GM23338 (cell line): Measurements from ENCODE around the gene FTCD. TPM values are rescaled to one million over a fixed set of nuclear protein-coding genes. Genes with fewer than 3 reads are reported as not detected.

Experiments
- ATAC-seq: fragments of 200-7000 bp; cut with Tn5 transposase; 3 replicates; pipeline ENCODE4 v1.9.1; 2020
- DNase-seq: peaks from one replicate; pipeline ENCODE4 v3.0.0-alpha.2; 2015; ENCODE audit warnings: low spot score
- H2AFZ ChIP-seq: fragments of 200-600 bp; sonication (generic); 2 replicates; pipeline ENCODE4 v1.8.0; 2016; ENCODE audit warnings: antibody characterized with exemption, mild to moderate bottlenecking, moderate library complexity
- H3F3A ChIP-seq: fragments of 200-600 bp; sonication (generic); replicated peaks from 2 replicates; pipeline ENCODE4 v1.8.0; 2017; ENCODE audit warnings: antibody characterized with exemption, mixed run types, low read depth
- H3K27ac ChIP-seq: fragments of 200-600 bp; sonication (generic); 2 replicates; pipeline ENCODE4 v1.6.1; 2016; ENCODE audit warnings: low read depth
- H3K27me3 ChIP-seq: fragments of 200-600 bp; sonication (generic); 2 replicates; pipeline ENCODE4 v1.8.0; 2016; ENCODE audit warnings: mild to moderate bottlenecking, mixed run types, moderate library complexity; ENCODE audit not compliant: insufficient read depth
- H3K36me3 ChIP-seq: fragments of 200-600 bp; sonication (generic); 2 replicates; pipeline ENCODE4 v1.8.0; 2016; ENCODE audit warnings: mild to moderate bottlenecking; ENCODE audit not compliant: insufficient read depth
- H3K4me1 ChIP-seq: fragments of 200-600 bp; sonication (generic); 2 replicates; pipeline ENCODE4 v1.8.0; 2016; ENCODE audit warnings: mild to moderate bottlenecking, moderate library complexity; ENCODE audit not compliant: insufficient read depth
- H3K4me2 ChIP-seq: fragments of 200-600 bp; sonication (generic); 2 replicates; pipeline ENCODE4 v1.7.1; 2017; ENCODE audit warnings: mixed run types
- H3K4me3 ChIP-seq: fragments of 200-600 bp; sonication (generic); 2 replicates; pipeline ENCODE4 v1.6.1; 2016; ENCODE audit warnings: mixed run types
- H3K79me2 ChIP-seq: fragments of 200-600 bp; sonication (generic); replicated peaks from 2 replicates; pipeline ENCODE4 v1.8.0; 2017; ENCODE audit warnings: mild to moderate bottlenecking; ENCODE audit not compliant: insufficient read depth
- H3K9me2 ChIP-seq: fragments of 200-600 bp; sonication (generic); 2 replicates; pipeline ENCODE4 v1.8.0; 2017; ENCODE audit not compliant: insufficient read depth
- H4K20me1 ChIP-seq: fragments of 200-600 bp; sonication (generic); replicated peaks from 2 replicates; pipeline ENCODE4 v1.8.0; 2017; ENCODE audit warnings: mild to moderate bottlenecking; ENCODE audit not compliant: insufficient read depth
- H3K27ac Mint-ChIP-seq: 2 replicates; pipeline ENCODE4 v1.8.0; 2020; ENCODE audit warnings: inconsistent platforms, mild to moderate bottlenecking, moderate library complexity, mixed read lengths
- H3K27me3 Mint-ChIP-seq: 3 replicates; pipeline ENCODE4 v1.8.0; 2022; ENCODE audit warnings: low read depth, mild to moderate bottlenecking, moderate library complexity, mixed read lengths, inconsistent platforms; ENCODE audit not compliant: insufficient read depth, poor library complexity
- H3K36me3 Mint-ChIP-seq: 3 replicates; pipeline ENCODE4 v1.8.0; 2021; ENCODE audit warnings: low read depth, mild to moderate bottlenecking, inconsistent platforms, moderate library complexity, mixed read lengths
- H3K4me1 Mint-ChIP-seq: 3 replicates; pipeline ENCODE4 v1.8.0; 2020; ENCODE audit warnings: mild to moderate bottlenecking, inconsistent platforms, mixed read lengths
- H3K4me3 Mint-ChIP-seq: 3 replicates; pipeline ENCODE4 v1.8.0; 2021; ENCODE audit warnings: moderate library complexity, mild to moderate bottlenecking, inconsistent platforms, mixed read lengths
- H3K9me3 Mint-ChIP-seq: 3 replicates; pipeline ENCODE4 v1.8.0; 2020; ENCODE audit warnings: moderate library complexity, mild to moderate bottlenecking, inconsistent platforms, mixed read lengths
- CREB1 ChIP-seq: fragments of 250-450 bp; sonication (Bioruptor Pico); IDR thresholded peaks from 2 replicates; pipeline ENCODE4 v1.5.0; 2020; ENCODE audit warnings: low read depth, mild to moderate bottlenecking, moderate library complexity
- CTCF ChIP-seq, 2 experiments: fragments of 200-600 bp in 1 of 2; sonication (generic) in 1 of 2; conservative IDR thresholded peaks; 2 replicates each; pipeline versions ENCODE4 v1.5.1 to v1.6.1; 2016 to 2017; ENCODE audit warnings: antibody characterized with exemption in 2 of 2, low read depth in 2 of 2, mild to moderate bottlenecking in 2 of 2, moderate library complexity in 1 of 2
- ETS1 ChIP-seq: IDR thresholded peaks from 2 replicates; pipeline ENCODE4 v1.6.1; 2016; ENCODE audit warnings: antibody characterized with exemption
- EZH2 ChIP-seq: fragments of 200-600 bp; sonication (generic); IDR thresholded peaks from one replicate; pipeline ENCODE4 v1.8.0; 2017; ENCODE audit warnings: antibody characterized with exemption, mild to moderate bottlenecking, low read depth; ENCODE audit not compliant: unreplicated experiment
- EZH2phosphoT487 ChIP-seq: fragments of 200-600 bp; sonication (generic); IDR thresholded peaks from one replicate; pipeline ENCODE4 v1.8.1; 2018; ENCODE audit warnings: antibody characterized with exemption; ENCODE audit not compliant: unreplicated experiment
- JUNB ChIP-seq: IDR thresholded peaks from one replicate; pipeline ENCODE4 v1.6.1; 2016; ENCODE audit warnings: antibody characterized with exemption; ENCODE audit not compliant: unreplicated experiment
- NANOG ChIP-seq: IDR thresholded peaks from 2 replicates; pipeline ENCODE4 v1.6.1; 2016; ENCODE audit warnings: antibody characterized with exemption, borderline replicate concordance
- POLR2AphosphoS5 ChIP-seq: IDR thresholded peaks from 2 replicates; pipeline ENCODE4 v1.6.1; 2016; ENCODE audit warnings: antibody characterized with exemption, low read depth
- STAT1 ChIP-seq: IDR thresholded peaks from one replicate; pipeline ENCODE4 v1.6.1; 2016; ENCODE audit warnings: antibody characterized with exemption; ENCODE audit not compliant: unreplicated experiment
- ZNF114 ChIP-seq: fragments of 250-450 bp; sonication (Bioruptor Pico); IDR thresholded peaks from 2 replicates; pipeline ENCODE4 v1.5.0; 2020; ENCODE audit warnings: mild to moderate bottlenecking, moderate library complexity
- ZNF331 ChIP-seq: fragments of 250-450 bp; sonication (Bioruptor Pico); IDR thresholded peaks from 2 replicates; pipeline ENCODE4 v1.5.0; 2020; ENCODE audit warnings: low read depth, mild to moderate bottlenecking, moderate library complexity
- polyA plus RNA-seq: library from polyadenylated mRNA; unstranded; fragments of >200 nt; fragmentation: Nextera tagmentation; extraction: Ambion mirVana; gene quantifications from 2 replicates; pipeline ENCODE4 v1.2.1, GENCODE V29; 2016
- total RNA-seq: library from RNA; depleted of rRNA; stranded (reverse); fragments of >200 nt; shearing (Covaris generic); gene quantifications from 2 replicates; pipeline ENCODE4 v1.2.3, GENCODE V29; 2014
- TF ChIP-seq, protein P1 (sequence below): fragments of 250-450 bp; sonication (Bioruptor Pico); IDR thresholded peaks from 2 replicates; pipeline ENCODE4 v1.5.0; 2020; ENCODE audit warnings: mild to moderate bottlenecking, moderate library complexity
- TF ChIP-seq, protein P2 (sequence below): IDR thresholded peaks from one replicate; pipeline ENCODE4 v1.6.1; 2018; ENCODE audit warnings: antibody characterized with exemption; ENCODE audit not compliant: unreplicated experiment

FTCD gene
- total and polyA plus RNA-seq, 2 experiments from 2014 or later = 0.90 to 2.3 TPM

DNA sequence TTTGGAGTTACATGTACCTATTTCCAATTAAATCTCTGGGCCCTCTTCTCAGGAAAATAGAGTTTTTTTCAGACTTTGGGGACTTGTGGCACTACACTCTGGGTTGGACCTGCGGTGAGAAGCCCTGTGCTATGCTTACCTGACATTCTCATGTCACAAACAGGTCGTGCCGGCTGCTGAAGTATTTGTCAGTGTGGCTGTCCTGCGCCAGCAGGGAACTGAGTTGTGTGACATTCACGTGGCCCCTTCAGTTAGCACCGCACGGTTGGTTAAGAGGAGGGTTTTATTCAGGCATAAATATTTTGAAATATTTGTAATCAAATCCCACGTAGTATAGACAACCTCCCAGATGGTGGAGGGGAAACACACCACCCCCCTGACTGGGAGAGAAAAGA lies 63.8 kb downstream of the FTCD start:
- Histone ChIP-seq H3K9me2 (0 out of 2 replicates have a peak, but pooled peaks cover 2% of the 10 kb centered on the region), H4K20me1 (no peaks in the 10 kb centered on the region), H3F3A (no peaks in the 10 kb centered on the region), H3K79me2 (no peaks in the 10 kb centered on the region), H3K27me3 (no peaks in the 10 kb centered on the region), H3K27ac (no peak overlapping the region), H2AFZ (no peak overlapping the region), H3K4me3 (no peak overlapping the region), H3K4me1 (no peaks in the 10 kb centered on the region), H3K4me2 (no peak overlapping the region), H3K36me3 (no peaks in the 10 kb centered on the region)
- Mint-ChIP-seq H3K4me1 (no peaks in the 10 kb centered on the region), H3K4me3 (no peak overlapping the region), H3K27ac (no peak overlapping the region), H3K27me3 (peaks cover 18% of the 10 kb centered on the region), H3K9me3 (peaks cover 58% of the 10 kb centered on the region), H3K36me3 (peaks cover 35% of the 10 kb centered on the region)
- DNase-seq = no peak
- TF ChIP-seq ZNF114 (CRISPR knock-in tag) (no peak), POLR2AphosphoS5 (no peak), NANOG (no peak), STAT1 (no peak), ZNF331 (no peak), EZH2phosphoT487 (no peak), JUNB (no peak), CREB1 (CRISPR knock-in tag) (no peak), EZH2 (no peak), ETS1 (no peak), CTCF (conservative IDR thresholded peaks at IDR 0.05; ENCODE audit: low read depth in 2 of 2) (no peak)
- TF ChIP-seq, protein P1, sequence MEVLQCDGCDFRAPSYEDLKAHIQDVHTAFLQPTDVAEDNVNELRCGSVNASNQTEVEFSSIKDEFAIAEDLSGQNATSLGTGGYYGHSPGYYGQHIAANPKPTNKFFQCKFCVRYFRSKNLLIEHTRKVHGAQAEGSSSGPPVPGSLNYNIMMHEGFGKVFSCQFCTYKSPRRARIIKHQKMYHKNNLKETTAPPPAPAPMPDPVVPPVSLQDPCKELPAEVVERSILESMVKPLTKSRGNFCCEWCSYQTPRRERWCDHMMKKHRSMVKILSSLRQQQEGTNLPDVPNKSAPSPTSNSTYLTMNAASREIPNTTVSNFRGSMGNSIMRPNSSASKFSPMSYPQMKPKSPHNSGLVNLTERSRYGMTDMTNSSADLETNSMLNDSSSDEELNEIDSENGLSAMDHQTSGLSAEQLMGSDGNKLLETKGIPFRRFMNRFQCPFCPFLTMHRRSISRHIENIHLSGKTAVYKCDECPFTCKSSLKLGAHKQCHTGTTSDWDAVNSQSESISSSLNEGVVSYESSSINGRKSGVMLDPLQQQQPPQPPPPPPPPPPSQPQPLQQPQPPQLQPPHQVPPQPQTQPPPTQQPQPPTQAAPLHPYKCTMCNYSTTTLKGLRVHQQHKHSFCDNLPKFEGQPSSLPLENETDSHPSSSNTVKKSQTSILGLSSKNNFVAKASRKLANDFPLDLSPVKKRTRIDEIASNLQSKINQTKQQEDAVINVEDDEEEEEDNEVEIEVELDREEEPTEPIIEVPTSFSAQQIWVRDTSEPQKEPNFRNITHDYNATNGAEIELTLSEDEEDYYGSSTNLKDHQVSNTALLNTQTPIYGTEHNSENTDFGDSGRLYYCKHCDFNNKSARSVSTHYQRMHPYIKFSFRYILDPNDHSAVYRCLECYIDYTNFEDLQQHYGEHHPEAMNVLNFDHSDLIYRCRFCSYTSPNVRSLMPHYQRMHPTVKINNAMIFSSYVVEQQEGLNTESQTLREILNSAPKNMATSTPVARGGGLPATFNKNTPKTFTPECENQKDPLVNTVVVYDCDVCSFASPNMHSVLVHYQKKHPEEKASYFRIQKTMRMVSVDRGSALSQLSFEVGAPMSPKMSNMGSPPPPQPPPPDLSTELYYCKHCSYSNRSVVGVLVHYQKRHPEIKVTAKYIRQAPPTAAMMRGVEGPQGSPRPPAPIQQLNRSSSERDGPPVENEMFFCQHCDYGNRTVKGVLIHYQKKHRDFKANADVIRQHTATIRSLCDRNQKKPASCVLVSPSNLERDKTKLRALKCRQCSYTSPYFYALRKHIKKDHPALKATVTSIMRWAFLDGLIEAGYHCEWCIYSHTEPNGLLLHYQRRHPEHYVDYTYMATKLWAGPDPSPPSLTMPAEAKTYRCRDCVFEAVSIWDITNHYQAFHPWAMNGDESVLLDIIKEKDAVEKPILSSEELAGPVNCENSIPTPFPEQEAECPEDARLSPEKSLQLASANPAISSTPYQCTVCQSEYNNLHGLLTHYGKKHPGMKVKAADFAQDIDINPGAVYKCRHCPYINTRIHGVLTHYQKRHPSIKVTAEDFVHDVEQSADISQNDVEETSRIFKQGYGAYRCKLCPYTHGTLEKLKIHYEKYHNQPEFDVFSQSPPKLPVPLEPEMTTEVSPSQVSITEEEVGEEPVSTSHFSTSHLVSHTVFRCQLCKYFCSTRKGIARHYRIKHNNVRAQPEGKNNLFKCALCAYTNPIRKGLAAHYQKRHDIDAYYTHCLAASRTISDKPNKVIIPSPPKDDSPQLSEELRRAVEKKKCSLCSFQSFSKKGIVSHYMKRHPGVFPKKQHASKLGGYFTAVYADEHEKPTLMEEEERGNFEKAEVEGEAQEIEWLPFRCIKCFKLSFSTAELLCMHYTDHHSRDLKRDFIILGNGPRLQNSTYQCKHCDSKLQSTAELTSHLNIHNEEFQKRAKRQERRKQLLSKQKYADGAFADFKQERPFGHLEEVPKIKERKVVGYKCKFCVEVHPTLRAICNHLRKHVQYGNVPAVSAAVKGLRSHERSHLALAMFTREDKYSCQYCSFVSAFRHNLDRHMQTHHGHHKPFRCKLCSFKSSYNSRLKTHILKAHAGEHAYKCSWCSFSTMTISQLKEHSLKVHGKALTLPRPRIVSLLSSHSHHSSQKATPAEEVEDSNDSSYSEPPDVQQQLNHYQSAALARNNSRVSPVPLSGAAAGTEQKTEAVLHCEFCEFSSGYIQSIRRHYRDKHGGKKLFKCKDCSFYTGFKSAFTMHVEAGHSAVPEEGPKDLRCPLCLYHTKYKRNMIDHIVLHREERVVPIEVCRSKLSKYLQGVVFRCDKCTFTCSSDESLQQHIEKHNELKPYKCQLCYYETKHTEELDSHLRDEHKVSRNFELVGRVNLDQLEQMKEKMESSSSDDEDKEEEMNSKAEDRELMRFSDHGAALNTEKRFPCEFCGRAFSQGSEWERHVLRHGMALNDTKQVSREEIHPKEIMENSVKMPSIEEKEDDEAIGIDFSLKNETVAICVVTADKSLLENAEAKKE = no peak
- TF ChIP-seq, protein P2, sequence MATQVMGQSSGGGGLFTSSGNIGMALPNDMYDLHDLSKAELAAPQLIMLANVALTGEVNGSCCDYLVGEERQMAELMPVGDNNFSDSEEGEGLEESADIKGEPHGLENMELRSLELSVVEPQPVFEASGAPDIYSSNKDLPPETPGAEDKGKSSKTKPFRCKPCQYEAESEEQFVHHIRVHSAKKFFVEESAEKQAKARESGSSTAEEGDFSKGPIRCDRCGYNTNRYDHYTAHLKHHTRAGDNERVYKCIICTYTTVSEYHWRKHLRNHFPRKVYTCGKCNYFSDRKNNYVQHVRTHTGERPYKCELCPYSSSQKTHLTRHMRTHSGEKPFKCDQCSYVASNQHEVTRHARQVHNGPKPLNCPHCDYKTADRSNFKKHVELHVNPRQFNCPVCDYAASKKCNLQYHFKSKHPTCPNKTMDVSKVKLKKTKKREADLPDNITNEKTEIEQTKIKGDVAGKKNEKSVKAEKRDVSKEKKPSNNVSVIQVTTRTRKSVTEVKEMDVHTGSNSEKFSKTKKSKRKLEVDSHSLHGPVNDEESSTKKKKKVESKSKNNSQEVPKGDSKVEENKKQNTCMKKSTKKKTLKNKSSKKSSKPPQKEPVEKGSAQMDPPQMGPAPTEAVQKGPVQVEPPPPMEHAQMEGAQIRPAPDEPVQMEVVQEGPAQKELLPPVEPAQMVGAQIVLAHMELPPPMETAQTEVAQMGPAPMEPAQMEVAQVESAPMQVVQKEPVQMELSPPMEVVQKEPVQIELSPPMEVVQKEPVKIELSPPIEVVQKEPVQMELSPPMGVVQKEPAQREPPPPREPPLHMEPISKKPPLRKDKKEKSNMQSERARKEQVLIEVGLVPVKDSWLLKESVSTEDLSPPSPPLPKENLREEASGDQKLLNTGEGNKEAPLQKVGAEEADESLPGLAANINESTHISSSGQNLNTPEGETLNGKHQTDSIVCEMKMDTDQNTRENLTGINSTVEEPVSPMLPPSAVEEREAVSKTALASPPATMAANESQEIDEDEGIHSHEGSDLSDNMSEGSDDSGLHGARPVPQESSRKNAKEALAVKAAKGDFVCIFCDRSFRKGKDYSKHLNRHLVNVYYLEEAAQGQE = no peak
- no peak for ATAC-seq
